GM10266 (cell line): ENCODE data around the gene FOXA3.

ENCODE experiments used
- DNase-seq: peaks from one replicate; pipeline ENCODE4 v3.0.0; 2012; ENCODE audit errors: extremely low spot score
- TF ChIP-seq, protein P1 (sequence below): IDR thresholded peaks from 2 replicates; pipeline ENCODE4 v1.5.1; 2012; ENCODE audit warnings: mild to moderate bottlenecking, low read depth; ENCODE audit not compliant: control insufficient read depth, insufficient read depth; ENCODE audit errors: missing control alignments

Gene FOXA3

GRCh38 chr19:45876161-45876410, 12.0 kb downstream of the FOXA3 start:
- DNase-seq, result peak; percentile 80
- TF ChIP-seq, protein P1, sequence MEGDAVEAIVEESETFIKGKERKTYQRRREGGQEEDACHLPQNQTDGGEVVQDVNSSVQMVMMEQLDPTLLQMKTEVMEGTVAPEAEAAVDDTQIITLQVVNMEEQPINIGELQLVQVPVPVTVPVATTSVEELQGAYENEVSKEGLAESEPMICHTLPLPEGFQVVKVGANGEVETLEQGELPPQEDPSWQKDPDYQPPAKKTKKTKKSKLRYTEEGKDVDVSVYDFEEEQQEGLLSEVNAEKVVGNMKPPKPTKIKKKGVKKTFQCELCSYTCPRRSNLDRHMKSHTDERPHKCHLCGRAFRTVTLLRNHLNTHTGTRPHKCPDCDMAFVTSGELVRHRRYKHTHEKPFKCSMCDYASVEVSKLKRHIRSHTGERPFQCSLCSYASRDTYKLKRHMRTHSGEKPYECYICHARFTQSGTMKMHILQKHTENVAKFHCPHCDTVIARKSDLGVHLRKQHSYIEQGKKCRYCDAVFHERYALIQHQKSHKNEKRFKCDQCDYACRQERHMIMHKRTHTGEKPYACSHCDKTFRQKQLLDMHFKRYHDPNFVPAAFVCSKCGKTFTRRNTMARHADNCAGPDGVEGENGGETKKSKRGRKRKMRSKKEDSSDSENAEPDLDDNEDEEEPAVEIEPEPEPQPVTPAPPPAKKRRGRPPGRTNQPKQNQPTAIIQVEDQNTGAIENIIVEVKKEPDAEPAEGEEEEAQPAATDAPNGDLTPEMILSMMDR, result no peak

DNA sequence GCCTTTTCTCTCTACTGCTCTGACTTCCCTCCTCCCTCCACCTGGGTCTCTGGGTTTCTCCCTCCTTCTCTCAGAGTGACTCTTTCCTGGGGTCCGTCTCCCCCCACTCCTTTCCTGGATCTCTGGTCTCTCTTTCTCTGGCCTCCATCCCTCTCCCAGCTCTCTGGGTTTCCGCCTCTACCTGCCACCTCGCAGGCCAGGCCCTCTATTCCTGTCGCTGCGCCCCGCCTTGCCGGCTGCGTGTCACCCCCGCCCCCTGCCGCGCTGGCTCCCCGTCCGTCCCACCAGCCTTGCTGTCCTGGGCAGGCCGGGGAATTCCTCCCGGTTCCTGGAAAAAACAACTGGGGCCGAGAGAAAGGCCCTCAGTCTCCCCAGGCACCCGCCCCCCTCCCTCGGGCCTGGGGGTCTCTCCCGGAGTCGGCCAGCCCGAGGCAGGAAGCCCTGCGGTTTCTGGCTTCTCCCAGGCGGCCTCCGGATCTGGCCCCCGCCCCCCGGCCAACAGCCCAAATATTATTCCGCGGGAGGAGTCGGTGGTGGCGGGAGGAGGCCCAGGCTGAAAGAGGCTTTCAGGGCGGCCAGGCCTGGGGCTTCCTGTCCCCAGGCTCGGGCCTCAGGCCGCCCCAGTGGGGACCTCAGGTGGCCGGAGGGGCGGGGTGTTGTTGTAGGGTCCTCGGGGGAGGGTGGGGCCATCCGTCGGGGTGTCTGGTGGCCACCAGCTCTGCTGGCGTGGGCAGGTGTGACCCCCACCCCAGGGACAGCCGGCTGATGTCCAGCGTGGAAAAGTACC, 12.5 kb downstream of the FOXA3 start:
- TF ChIP-seq, protein P1, result no peak
- DNase-seq, result peak; percentile 73

- no peak for DNase-seq
- TF ChIP-seq, protein P1, result no peak
Measured at GRCh38 chr19:45878043-45878794, 14.1 kb downstream of the FOXA3 start.

DNA sequence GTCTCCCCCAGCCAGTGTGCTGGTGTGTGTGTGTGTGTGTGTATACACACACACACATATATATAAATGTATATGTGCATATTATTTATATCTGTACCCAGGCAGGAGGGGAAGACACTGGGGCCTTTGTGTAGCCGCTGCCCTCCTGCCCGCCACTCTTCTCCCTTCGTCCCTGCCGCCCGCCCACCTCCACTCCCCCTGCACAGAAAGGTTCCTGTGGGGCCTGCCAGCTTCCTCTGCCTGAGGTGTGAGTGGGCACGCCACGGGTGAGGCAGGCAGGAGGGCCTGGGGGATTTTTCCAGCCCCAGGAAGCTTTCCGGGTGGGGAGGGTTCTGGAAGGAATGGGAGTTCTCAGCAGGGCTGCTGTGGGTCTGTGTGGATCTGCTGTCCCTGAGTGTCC, 14.9 kb downstream of the FOXA3 start:
- TF ChIP-seq, protein P1, result no peak
- no peak for DNase-seq

- TF ChIP-seq, protein P1, result no peak
- DNase-seq, result no peak
Measured at GRCh38 chr19:45879971-45880370, 15.8 kb downstream of the FOXA3 start.

GRCh38 chr19:45881082-45881908, 17.2 kb downstream of the FOXA3 start:
- TF ChIP-seq, protein P1, result no peak
- no peak for DNase-seq
